SK-N-SH treated with all-trans-retinoic acid at 6 μM for 48 hours (cell line): ENCODE data around the gene B9D1.

Experiments
- ATAC-seq: fragments of 200-7000 bp; cut with Tn5 transposase; 3 replicates; pipeline ENCODE4 v1.9.1; 2020; ENCODE audit warnings: mild to moderate bottlenecking, moderate library complexity
- BACH2 ChIP-seq: fragments of 250-450 bp; sonication (Bioruptor Pico); IDR thresholded peaks from 2 replicates; pipeline ENCODE4 v1.9.0; 2021; ENCODE audit warnings: mild to moderate bottlenecking, borderline replicate concordance
- CREB5 ChIP-seq: fragments of 250-450 bp; sonication (Bioruptor Pico); IDR thresholded peaks from 2 replicates; pipeline ENCODE4 v1.5.1; 2020; ENCODE audit warnings: low read depth, mild to moderate bottlenecking, moderate library complexity
- CSDC2 ChIP-seq: fragments of 250-450 bp; sonication (Bioruptor Pico); IDR thresholded peaks from 2 replicates; pipeline ENCODE4 v1.5.0; 2020; ENCODE audit warnings: mild to moderate bottlenecking, moderate library complexity
- CSRNP3 ChIP-seq: fragments of 250-450 bp; sonication (Bioruptor Pico); IDR thresholded peaks from 2 replicates; pipeline ENCODE4 v1.5.1; 2021; ENCODE audit warnings: mild to moderate bottlenecking, moderate library complexity
- ESRRG ChIP-seq: fragments of 250-450 bp; sonication (Bioruptor Pico); IDR thresholded peaks from 2 replicates; pipeline ENCODE4 v1.6.1; 2021; ENCODE audit warnings: mild to moderate bottlenecking
- ISL1 ChIP-seq: fragments of 250-450 bp; sonication (Bioruptor Pico); IDR thresholded peaks from 2 replicates; pipeline ENCODE4 v2.1.2; 2022; ENCODE audit warnings: mild to moderate bottlenecking, moderate library complexity
- OSR1 ChIP-seq: fragments of 250-450 bp; sonication (Bioruptor Pico); IDR thresholded peaks from 2 replicates; pipeline ENCODE4 v1.8.0; 2022; ENCODE audit warnings: moderate library complexity, mild to moderate bottlenecking, inconsistent platforms
- POU6F1 ChIP-seq: fragments of 250-450 bp; sonication (Bioruptor Pico); IDR thresholded peaks from 2 replicates; pipeline ENCODE4 v1.8.0; 2021; ENCODE audit warnings: low read depth, mild to moderate bottlenecking, moderate library complexity, borderline replicate concordance
- PPARA ChIP-seq: fragments of 250-450 bp; sonication (Bioruptor Pico); IDR thresholded peaks from 2 replicates; pipeline ENCODE4 v1.5.0; 2020; ENCODE audit warnings: mild to moderate bottlenecking, borderline replicate concordance
- RARB ChIP-seq: fragments of 250-450 bp; sonication (Bioruptor Pico); IDR thresholded peaks from 2 replicates; pipeline ENCODE4 v1.8.0; 2021; ENCODE audit warnings: mild to moderate bottlenecking, moderate library complexity
- SNAI2 ChIP-seq: fragments of 250-450 bp; sonication (Bioruptor Pico); IDR thresholded peaks from 2 replicates; pipeline ENCODE4 v1.5.0; 2020; ENCODE audit warnings: mild to moderate bottlenecking, moderate library complexity
- TCF4 ChIP-seq: fragments of 250-450 bp; sonication (Bioruptor Pico); IDR thresholded peaks from 2 replicates; pipeline ENCODE4 v1.8.0; 2021; ENCODE audit warnings: mild to moderate bottlenecking, moderate library complexity, borderline replicate concordance
- TOX ChIP-seq: fragments of 250-450 bp; sonication (Bioruptor Pico); IDR thresholded peaks from 2 replicates; pipeline ENCODE4 v1.8.0; 2021; ENCODE audit warnings: mild to moderate bottlenecking, moderate library complexity, borderline replicate concordance
- TSHZ2 ChIP-seq: fragments of 250-450 bp; sonication (Bioruptor Pico); IDR thresholded peaks from 2 replicates; pipeline ENCODE4 v1.5.0; 2020; ENCODE audit warnings: mild to moderate bottlenecking, moderate library complexity
- ZC3H10 ChIP-seq: fragments of 250-450 bp; sonication (Bioruptor Pico); IDR thresholded peaks from 2 replicates; pipeline ENCODE4 v1.5.1; 2021; ENCODE audit warnings: mild to moderate bottlenecking, moderate library complexity
- ZFP30 ChIP-seq: fragments of 450-650 bp; formaldehyde crosslinking; IDR thresholded peaks from 2 replicates; pipeline ENCODE4 v1.5.0; 2022; ENCODE audit warnings: mild to moderate bottlenecking, moderate library complexity
- ZNF565 ChIP-seq: fragments of 450-650 bp; formaldehyde crosslinking; conservative IDR thresholded peaks from 2 replicates; pipeline ENCODE4 v1.5.0; 2020; ENCODE audit warnings: low read depth, mild to moderate bottlenecking, moderate library complexity
- ZNF70 ChIP-seq: fragments of 450-650 bp; formaldehyde crosslinking; IDR thresholded peaks from 2 replicates; pipeline ENCODE4 v1.5.0; 2020; ENCODE audit warnings: mild to moderate bottlenecking, moderate library complexity

Gene B9D1

GRCh38 chr17:19386051-19386929, 23.8 kb upstream of the B9D1 start:
- TF ChIP-seq CREB5 (CRISPR knock-in tag), result no peak
- TF ChIP-seq ZC3H10 (CRISPR knock-in tag), result no peak
- no peak for TF ChIP-seq RARB (CRISPR knock-in tag)
- TF ChIP-seq ZNF565 (CRISPR knock-in tag), result no peak
- TF ChIP-seq SNAI2 (CRISPR knock-in tag), result no peak
- TF ChIP-seq CSRNP3 (CRISPR knock-in tag), result no peak
- no peak for TF ChIP-seq TOX
- no peak for TF ChIP-seq ZFP30 (CRISPR knock-in tag)
- peak; percentile 37 for ATAC-seq

- TF ChIP-seq POU6F1 (CRISPR knock-in tag) (no peak), TCF4 (CRISPR knock-in tag) (no peak), ZNF565 (CRISPR knock-in tag) (no peak), ZFP30 (CRISPR knock-in tag) (no peak), TSHZ2 (CRISPR knock-in tag) (no peak), ISL1 (no peak)
- ATAC-seq, result no peak
Measured at GRCh38 chr17:19385521-19385983, 23.0 kb upstream of the B9D1 start.

- TF ChIP-seq TSHZ2 (CRISPR knock-in tag), result peak; percentile 38; the same call in 1 of the 2 replicates
- no peak for TF ChIP-seq POU6F1 (CRISPR knock-in tag)
- no peak for TF ChIP-seq ZNF565 (CRISPR knock-in tag)
- 0 out of 2 replicates have a peak, but pooled peaks have one; percentile 39 for TF ChIP-seq TCF4 (CRISPR knock-in tag)
- no peak for TF ChIP-seq CSDC2 (CRISPR knock-in tag)
- no peak for TF ChIP-seq TOX
- TF ChIP-seq PPARA (CRISPR knock-in tag), result no peak
- no peak for TF ChIP-seq ZNF70
- TF ChIP-seq ESRRG (CRISPR knock-in tag), result no peak
- TF ChIP-seq OSR1 (CRISPR knock-in tag), result no peak
- no peak for TF ChIP-seq BACH2 (CRISPR knock-in tag)
- TF ChIP-seq RARB (CRISPR knock-in tag), result no peak
- peak; percentile 5; the same call in 1 of the 3 replicates for ATAC-seq
Measured at GRCh38 chr17:19384723-19385391, 22.3 kb upstream of the B9D1 start.
